HG03432 (cell line): ENCODE measurements around the gene ELL2.
"Not testable (repeated sequence)": the region's sequence is repeated elsewhere in the genome, so short reads cannot be mapped to it uniquely, and the experiment has no call there.

ENCODE experiments used
- ATAC-seq: cut with Tn5 transposase; IDR thresholded peaks from one replicate; pipeline ENCODE4 v1.9.1; 2021; ENCODE audit warnings: mild to moderate bottlenecking, moderate library complexity; ENCODE audit not compliant: unreplicated experiment

Gene ELL2

GRCh38 chr5:95862671-95863382 lies 98.8 kb downstream of the ELL2 start:
- no peak for ATAC-seq

DNA sequence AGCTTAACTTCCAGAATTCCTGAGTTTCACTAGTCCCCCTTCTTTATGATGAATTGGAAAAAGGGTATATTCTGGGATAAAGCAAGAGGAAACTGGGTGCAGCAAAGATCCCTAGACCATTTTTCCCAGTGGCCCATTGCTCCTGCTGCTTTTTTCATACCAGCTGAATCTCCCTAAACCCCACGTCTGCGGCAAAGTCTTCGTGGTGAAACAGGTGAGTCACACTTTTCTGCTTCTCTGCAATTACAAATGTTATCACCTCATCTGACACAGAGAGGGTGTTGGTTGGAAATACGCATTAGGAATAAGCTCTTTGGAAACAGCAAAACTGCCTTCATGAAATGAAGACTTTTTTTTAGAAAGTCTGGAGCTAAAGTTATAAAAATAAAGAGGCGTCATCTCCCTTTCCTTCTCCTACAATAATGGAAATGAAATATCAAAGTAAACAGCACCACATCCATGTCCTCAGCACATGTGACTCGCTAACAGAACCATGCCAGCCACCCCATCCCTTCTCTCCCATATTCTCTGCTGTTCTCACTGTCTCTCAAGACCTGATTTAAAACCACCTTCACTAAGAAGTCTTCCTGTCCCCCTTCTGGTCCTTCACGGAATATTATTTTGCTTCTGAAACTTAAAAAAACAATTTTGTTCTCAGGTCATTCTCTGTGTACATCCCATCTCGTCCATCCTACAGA lies 99.6 kb downstream of the ELL2 start:
- no peak for ATAC-seq

GRCh38 chr5:95861221-95861863 lies 100.3 kb downstream of the ELL2 start:
- ATAC-seq, result no peak

DNA sequence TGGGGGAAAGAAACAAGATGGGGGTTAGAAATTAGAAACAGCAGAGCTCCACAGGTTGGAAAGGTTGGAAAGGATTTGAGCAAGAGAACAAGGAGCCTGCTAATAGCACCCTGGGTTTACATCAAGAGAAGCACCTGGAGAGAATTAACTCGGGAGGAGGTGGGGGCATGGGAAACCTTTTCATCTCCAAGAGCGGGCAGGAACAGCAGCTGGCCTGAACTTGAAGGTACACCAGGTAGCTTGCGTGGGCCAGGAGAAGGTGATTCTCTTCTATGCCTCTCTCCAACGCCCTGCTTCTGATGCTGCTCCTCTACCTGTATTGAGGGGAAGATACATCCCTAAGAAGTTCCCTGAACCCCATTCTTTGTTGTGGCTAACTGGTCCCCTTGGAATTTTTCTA lies 102.0 kb downstream of the ELL2 start:
- ATAC-seq, result no peak

DNA sequence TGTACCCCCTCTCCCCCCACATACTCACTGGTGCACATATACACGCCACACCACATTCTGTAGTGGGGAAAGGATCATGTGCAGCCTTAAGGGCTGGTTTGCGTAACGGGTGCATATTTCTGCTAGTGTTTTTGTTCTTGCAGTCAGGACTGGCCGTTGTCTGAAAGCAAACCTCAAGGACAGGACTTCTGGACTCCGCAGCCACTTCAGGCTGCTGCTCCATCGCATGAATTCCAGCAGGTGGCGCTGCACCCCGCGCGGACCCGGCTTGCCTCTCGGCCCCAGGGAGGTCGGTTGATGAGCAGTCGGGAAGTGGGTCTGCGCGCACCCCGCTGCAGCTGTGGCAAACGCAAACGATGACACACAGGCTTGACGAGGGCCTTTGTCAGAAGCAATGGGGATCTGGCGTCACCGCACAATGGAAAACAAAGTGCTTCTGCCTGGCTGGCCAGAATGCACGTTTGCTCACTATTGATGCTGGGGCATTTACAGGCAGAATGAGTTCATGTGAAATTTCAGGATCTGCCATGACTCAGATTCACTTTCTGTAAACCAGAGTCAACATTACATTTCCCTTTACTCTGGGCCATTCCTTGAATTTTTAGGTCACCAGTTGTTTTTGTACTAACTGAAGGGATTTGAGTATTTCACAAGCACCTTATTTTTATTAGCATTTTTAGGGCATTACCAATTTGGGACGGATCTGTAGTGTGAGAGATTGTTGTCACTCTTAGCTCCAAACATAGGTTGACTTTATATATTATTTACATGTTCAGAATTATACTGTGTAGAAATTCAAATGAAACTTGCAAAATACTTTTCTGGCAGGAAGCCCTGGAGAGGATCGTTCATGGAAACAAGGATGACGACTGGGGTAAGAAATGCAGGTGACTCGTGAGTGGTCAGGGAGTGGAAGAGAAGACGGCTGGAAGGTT lies 102.7 kb downstream of the ELL2 start:
- ATAC-seq, result peak; percentile 94

DNA sequence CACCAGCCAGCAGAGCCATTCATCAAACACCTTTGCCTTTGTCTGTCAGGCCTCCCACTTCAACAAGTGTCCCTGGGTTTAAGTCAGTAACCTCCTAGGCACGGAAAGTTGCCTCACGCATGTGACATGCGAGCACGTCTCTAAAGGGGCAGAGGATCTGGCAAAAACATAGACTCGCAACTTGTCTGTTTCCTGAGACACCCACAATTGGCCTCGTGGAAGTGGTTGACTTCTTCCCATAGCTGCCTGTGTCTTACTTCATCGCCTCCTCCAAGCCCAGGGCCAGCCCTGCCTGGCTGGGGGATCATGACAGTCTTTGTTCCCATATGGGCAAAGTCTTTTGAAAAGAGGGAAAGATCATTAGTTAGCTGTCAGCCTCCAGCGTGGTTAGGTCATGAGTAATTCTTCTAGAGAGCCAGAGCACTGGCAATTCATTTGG lies 103.6 kb downstream of the ELL2 start:
- no peak for ATAC-seq

- no peak for ATAC-seq
These were observed 104.3 kb downstream of the ELL2 start for GRCh38 chr5:95857185-95857945.

GRCh38 chr5:95856501-95856981 lies 105.1 kb downstream of the ELL2 start:
- no peak for ATAC-seq

DNA sequence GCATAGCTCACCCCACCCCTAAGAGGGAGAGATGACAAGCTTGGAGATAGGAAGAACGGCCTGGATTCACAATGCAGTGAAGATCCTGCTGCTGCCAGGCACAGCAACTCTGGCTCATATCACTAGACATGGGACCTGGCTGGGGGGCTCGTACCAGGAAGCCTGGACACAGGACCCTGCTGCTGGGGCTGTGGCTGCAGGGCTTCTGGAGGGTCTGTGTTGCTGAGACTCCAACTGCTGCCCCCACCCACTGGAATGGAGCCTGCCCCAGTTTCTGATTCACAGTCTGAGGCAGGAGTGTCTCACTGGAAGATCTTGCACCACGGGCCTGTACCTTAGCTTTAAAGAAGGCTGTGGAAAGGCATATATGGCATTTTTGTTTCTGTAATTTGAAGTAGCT lies 108.2 kb downstream of the ELL2 start:
- no peak for ATAC-seq

GRCh38 chr5:95852567-95852966 lies 109.1 kb downstream of the ELL2 start:
- ATAC-seq, result no peak

DNA sequence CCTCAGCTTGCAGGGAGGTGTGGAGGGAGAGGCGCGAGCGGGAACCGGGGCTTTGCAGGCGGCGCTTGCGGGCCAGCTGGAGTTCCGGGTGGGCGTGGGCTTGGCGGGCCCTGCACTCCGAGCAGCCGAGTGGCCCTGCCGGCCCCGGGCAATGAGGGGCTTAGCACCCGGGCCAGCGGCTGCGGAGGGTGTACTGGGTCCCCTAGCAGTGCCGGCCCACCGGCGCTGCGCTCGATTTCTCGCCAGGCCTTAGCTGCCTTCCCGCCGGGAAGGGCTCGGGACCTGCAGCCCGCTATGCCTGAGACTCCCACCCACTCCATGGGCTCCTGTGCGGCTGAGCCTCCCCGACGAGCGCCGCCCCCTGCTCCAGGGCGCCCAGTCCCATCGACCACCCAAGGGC lies 110.5 kb downstream of the ELL2 start:
- not testable (repeated sequence) for ATAC-seq

DNA sequence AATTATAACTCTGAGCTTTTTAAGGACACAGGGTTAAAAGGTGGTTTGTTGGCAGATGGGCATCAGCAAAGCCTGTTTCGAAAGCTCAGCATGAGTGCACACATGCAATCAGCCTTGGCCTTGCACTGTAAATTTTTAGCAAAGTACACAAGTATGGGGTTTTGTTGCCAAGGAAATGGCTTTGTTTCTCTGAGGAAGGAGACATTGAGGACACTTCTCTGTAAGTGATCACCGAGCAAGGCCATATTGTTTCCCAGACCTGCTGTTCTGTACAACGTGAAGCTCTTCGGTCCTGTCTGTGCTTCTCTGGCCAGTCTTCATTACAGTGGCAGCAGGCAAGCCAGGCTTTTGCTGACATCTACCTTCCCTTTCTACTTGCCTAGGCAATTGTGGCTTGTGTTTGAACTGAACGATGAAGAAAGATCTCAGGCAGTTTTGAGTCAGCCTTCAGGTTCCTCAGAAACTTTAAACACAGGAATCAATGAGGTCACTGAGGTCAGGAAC lies 111.2 kb downstream of the ELL2 start:
- no peak for ATAC-seq

GRCh38 chr5:95848701-95849100 lies 113.0 kb downstream of the ELL2 start:
- ATAC-seq, result no peak

GRCh38 chr5:95847261-95847592 lies 114.4 kb downstream of the ELL2 start:
- no peak for ATAC-seq

GRCh38 chr5:95846554-95847260 lies 114.9 kb downstream of the ELL2 start:
- ATAC-seq, result peak; percentile 60

DNA sequence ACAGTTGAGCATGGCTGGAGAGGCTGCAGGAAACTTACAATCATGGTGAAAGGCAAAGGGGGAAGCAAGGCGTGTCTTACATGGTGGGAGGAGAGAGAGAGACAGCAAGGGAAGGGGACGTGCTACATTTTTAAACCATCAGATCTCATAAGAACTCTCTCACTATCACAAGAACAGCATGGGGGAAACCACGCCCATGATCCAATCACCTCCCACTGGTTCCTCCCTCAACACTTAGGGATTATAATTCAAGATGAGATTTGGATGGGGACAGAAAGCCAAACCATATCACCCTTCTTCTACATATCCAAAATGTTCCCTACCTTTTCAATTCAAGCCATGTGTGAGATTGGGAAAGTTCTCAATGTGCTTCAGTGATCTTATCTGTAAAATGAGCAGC lies 116.3 kb downstream of the ELL2 start:
- ATAC-seq, result no peak

GRCh38 chr5:95843733-95844223 lies 117.9 kb downstream of the ELL2 start:
- no peak for ATAC-seq

DNA sequence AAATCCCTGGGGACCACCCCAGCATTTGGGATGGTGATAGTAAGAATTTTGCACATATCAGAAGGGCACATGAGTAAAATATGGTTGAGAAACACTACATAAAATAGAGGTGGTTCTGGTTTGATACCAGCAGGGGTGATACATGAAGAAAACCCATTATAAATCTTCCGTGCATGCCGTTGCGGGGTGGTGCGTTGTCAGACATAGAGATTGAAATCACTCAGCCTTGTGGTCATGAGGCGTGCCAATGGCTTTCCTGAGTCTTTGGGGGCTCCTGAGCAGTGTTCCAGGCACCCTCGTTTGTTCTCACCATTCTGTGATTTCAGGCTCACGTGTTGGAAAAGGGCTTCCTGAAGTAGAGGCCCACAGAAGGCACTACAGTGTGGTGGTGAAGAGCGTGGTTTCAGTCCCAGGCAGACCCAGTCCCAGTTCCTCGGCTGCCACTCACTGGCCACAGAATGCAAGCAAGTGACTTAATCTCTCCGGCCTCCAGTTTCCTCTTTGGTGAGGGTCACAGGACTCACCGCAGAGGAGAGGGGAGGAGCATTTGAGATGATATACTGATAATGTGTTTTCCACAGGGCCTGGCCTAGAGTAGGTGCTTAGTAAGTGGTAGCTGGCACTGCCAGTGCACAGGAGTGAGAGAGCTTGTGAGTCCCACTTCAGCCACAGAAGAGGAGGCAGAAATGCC lies 118.7 kb downstream of the ELL2 start:
- ATAC-seq, result peak; percentile 95
